ENCODE data around the gene TSEN54.
A peak's percentile ranks its signal among the peaks of the same experiment; 100 is the strongest.

Gene TSEN54

DNA sequence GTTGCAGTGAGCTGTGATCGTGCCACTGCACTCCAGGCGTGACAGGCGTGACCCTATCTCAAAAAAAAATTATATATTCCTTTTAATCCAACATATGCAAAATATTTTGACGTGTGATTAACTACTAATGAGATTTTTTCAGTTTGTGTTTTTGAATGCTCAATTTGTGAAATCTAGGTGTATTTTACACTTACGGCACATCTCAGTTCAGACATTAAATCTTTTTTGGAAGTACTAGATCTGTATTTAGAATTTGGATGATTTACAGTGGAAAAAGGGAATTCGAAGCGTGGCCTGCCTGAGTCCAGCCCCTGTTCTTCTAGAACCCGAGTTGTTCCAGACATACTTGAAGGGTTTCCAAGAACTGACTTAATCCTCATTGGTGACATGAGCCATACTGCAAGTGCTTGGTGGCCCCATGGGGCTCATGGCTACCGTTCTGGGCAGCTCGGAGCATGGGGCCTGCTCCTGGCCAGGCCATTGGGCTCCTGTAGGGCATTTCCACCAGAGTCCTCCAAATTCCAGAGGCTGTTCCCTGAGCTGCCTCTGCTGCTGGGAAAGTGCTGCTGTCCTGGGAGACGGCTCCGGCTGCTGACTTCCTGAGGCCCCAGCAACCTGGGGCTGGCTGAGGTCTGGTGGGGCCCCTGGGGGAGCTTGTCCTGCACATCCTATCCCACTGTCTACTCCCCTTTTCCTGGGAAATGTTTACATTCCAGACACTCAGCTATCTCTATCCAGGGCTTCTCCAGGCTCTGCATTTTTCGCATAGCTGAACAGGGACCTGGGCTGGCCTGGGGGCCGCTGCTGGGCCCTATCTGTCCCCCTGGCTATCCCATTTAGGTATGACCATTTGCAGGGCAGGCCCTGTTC lies 36.3 kb downstream of the TSEN54 start:
- no peak for TF ChIP-seq CTCF (IDR thresholded peaks at IDR 0.05; ENCODE audit: low read depth, low read length)
- no peak overlapping the region for H3K4me3 ChIP-seq (replicated peaks in 1 of 2; ENCODE audit: low read depth in 2 of 2, low read length in 2 of 2)
- peak in 1 of 2 donors; percentile 44 for DNase-seq (ENCODE audit: low read depth in 2 of 2)

DNA sequence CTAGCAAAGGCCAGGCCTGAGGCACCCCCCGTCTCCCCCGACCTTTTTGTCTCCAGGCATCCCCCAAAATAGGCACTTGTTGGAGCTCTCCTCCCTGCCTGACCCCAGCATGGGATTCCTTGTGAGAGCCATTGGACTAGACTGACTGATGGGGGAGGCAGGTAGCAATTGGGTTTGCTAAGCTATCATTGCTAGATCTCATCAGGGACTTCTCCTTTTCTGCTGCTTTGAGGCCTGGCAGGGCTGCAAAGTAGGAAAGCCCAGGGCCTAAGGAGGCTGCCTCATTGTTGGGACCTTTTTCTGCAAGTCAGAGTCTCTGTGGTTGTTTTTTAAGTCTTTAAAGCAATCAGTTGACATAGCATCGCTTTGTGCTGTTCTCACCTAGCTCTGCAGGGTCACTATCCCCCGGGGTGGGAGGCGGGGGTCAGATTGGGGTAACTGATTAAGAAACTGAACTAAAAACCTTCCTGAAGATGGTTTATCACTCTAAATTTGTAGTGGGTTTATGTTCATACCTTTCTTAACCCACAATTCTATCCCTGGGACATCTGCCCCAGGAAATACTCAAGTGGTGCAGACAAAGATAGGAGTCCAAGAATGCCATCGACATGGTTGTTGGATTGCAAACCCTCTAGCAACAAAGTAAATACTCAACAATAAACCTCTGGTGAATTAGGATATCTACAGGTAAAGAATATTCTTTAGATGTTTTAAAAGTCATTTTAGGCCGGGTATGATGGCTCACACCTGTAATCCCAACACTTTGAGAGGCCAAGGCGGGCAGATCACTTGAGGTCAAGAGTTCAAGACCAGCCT lies 37.2 kb downstream of the TSEN54 start:
- TF ChIP-seq CTCF (IDR thresholded peaks at IDR 0.05; ENCODE audit: low read depth, low read length) = no peak
- no peak for DNase-seq (ENCODE audit: low read depth in 2 of 2)
- H3K4me3 ChIP-seq (replicated peaks in 1 of 2; ENCODE audit: low read depth in 2 of 2, low read length in 2 of 2) = no peak overlapping the region

DNA sequence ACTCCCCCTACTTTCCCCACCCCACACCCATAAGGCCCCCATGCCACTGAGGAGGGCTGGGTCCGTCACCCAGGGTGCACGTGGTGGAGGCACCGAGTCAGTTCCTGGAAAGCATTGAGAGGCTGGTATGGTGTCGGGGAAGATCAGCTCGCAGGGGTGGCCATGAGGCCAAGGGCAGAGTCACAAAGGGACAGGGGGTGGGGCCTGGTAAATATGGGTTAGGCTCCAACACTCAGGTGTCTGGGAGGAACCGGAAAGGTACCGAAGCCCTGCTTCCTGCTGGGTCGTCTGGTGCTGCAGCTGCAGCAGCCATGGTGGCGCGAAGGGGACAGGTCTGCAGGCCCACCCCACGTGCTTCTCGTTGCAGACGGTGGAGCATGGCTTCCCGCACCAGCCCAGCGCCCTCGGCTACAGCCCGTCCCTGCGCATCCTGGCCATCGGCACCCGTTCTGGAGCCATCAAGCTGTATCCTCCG lies 39.4 kb downstream of the TSEN54 start:
- no peak for DNase-seq (ENCODE audit: low read depth in 2 of 2)
- H3K4me3 ChIP-seq (replicated peaks in 1 of 2; ENCODE audit: low read depth in 2 of 2, low read length in 2 of 2) = no peak overlapping the region
- TF ChIP-seq CTCF (IDR thresholded peaks at IDR 0.05; ENCODE audit: low read depth, low read length) = no peak

DNA sequence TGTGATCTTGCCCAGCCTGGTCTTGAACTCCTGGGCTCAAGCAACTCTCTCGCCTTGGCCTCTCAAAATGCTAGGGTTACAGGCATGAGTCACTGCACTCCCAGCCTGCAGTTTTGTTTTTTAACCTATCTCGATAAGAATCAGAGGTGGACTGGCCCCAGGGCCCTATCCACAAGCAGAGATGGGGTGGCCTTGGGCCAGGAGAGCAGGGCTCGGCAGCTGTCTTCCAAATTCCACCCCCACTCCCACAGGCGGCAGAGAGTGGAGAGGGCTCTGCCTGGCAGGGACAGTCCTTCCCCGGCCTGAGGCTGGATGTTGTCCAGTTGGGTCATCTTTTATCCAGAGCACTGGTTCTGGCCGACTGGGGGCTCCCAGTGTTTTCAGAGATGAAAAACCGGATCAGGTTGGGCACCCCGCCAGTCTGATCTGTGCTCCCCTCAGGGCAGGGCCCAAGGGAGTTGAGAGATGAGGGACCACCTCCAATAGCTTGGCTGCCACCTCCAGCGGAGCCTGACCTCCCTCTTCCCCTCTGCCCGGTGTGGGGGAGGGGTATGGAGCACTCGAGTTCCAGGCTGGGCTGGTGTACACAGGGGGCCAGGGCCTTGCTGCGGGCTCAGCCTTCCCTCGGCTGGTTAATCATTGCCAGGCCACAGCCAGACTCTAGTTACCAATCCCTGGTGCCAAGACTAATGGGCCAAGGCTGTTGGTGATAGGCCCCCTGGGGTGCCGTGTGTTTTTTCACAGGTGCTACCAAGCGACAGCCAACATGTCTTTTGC lies 40.9 kb downstream of the TSEN54 start:
- DNase-seq (ENCODE audit: low read depth in 2 of 2) = peak; percentile 6 to 60
- TF ChIP-seq CTCF (IDR thresholded peaks at IDR 0.05; ENCODE audit: low read depth, low read length) = no peak
- no peak overlapping the region for H3K4me3 ChIP-seq (replicated peaks in 1 of 2; ENCODE audit: low read depth in 2 of 2, low read length in 2 of 2)

- H3K4me3 ChIP-seq (replicated peaks in 1 of 2; ENCODE audit: low read depth in 2 of 2, low read length in 2 of 2) = no peak overlapping the region
- TF ChIP-seq CTCF (IDR thresholded peaks at IDR 0.05; ENCODE audit: low read depth, low read length) = no peak
- DNase-seq (ENCODE audit: low read depth in 2 of 2) = no peak
Observed at GRCh38 chr17:75557852-75558665, 41.7 kb downstream of the TSEN54 start.

Data from cardiac fibroblast (primary cell).